HEK293 (cell line): Measurements from ENCODE around the gene DDT.

Source experiments
- CTCF ChIA-PET: fragments of 350-600 bp; formaldehyde crosslinking; extraction: SDS; loops from one replicate; lab custom pipeline; 2021; ENCODE audit warnings: antibody characterized with exemption; lab: Yijun Ruan, JAX
- POLR2A ChIA-PET: fragments of 300-600 bp; formaldehyde crosslinking; extraction: SDS; loops from one replicate; lab custom pipeline; 2020; ENCODE audit warnings: antibody characterized with exemption, inconsistent platforms; lab: Yijun Ruan, JAX
- H3K27ac ChIP-seq: fragments of 200-500 bp; sonication (Bioruptor generic); 2 replicates; pipeline ENCODE4 v1.5.1; 2014; ENCODE audit warnings: low read depth, low read length, control low read depth, inconsistent platforms; ENCODE audit errors: extremely low read depth
- H3K36me3 ChIP-seq, 2 experiments: fragments of 200-500 bp in 1 of 2; sonication (Bioruptor generic) in 1 of 2; 1 replicate in 1 of 2; 2 replicates in 1 of 2; pipeline ENCODE4 v1.5.1; 2014 to 2017; ENCODE audit warnings: inconsistent platforms in 2 of 2, low read length in 2 of 2; ENCODE audit not compliant: control insufficient read depth in 2 of 2, insufficient read depth in 1 of 2
- H3K4me1 ChIP-seq: fragments of 200-500 bp; sonication (Bioruptor generic); 2 replicates; pipeline ENCODE4 v1.5.1; 2014; ENCODE audit warnings: mild to moderate bottlenecking, low read length, inconsistent platforms; ENCODE audit not compliant: control insufficient read depth, insufficient read depth
- H3K4me3 ChIP-seq: 2 replicates; pipeline ENCODE4 v1.5.1; 2011; ENCODE audit warnings: low read depth, mild to moderate bottlenecking, control low read depth, low read length, moderate library complexity
- H3K9me3 ChIP-seq: fragments of 200-500 bp; sonication (Bioruptor generic); 2 replicates; pipeline ENCODE4 v1.5.1; 2014; ENCODE audit warnings: low read depth, low read length, inconsistent platforms; ENCODE audit not compliant: control insufficient read depth, insufficient read depth
- ELK4 ChIP-seq: IDR thresholded peaks from 2 replicates; pipeline ENCODE4 v1.6.1; 2011; ENCODE audit warnings: mild to moderate bottlenecking, low read depth, low read length, borderline replicate concordance
- IKZF3 ChIP-seq: fragments of 450-650 bp; IDR thresholded peaks from 2 replicates; pipeline ENCODE4 v1.5.0; 2018; ENCODE audit warnings: missing biosample characterization, mild to moderate bottlenecking, missing genetic modification characterization, moderate library complexity
- REST ChIP-seq: fragments of 450-650 bp; formaldehyde crosslinking; IDR thresholded peaks from 2 replicates; pipeline ENCODE4 v1.5.1; 2016; ENCODE audit warnings: missing biosample characterization, missing genetic modification characterization
- SP7 ChIP-seq: fragments of 450-650 bp; formaldehyde crosslinking; IDR thresholded peaks from 2 replicates; pipeline ENCODE4 v1.5.1; 2016; ENCODE audit warnings: missing biosample characterization, missing genetic modification characterization
- TCF7L2 ChIP-seq: IDR thresholded peaks from 2 replicates; pipeline ENCODE4 v1.6.1; 2011; ENCODE audit warnings: low read depth, mild to moderate bottlenecking, inconsistent platforms, low read length, moderate library complexity, borderline replicate concordance
- ZBTB26 ChIP-seq: fragments of 450-650 bp; formaldehyde crosslinking; optimal IDR thresholded peaks from 2 replicates; pipeline ENCODE3; 2016; ENCODE audit warnings: missing biosample characterization, mild to moderate bottlenecking, missing genetic modification characterization
- ZBTB8A ChIP-seq: fragments of 450-650 bp; formaldehyde crosslinking; IDR thresholded peaks from 2 replicates; pipeline ENCODE4 v1.5.1; 2016; ENCODE audit warnings: missing biosample characterization, missing genetic modification characterization
- ZEB2 ChIP-seq: fragments of 450-650 bp; formaldehyde crosslinking; IDR thresholded peaks from 2 replicates; pipeline ENCODE4 v1.5.1; 2016; ENCODE audit warnings: missing biosample characterization, missing genetic modification characterization
- ZFP37 ChIP-seq: fragments of 450-650 bp; formaldehyde crosslinking; IDR thresholded peaks from 2 replicates; pipeline ENCODE4 v1.5.1; 2016; ENCODE audit warnings: missing biosample characterization, missing genetic modification characterization
- ZFP69B ChIP-seq: fragments of 450-650 bp; formaldehyde crosslinking; IDR thresholded peaks from 2 replicates; pipeline ENCODE4 v1.5.1; 2016; ENCODE audit warnings: missing biosample characterization, missing genetic modification characterization
- ZNF132 ChIP-seq: fragments of 450-650 bp; formaldehyde crosslinking; IDR thresholded peaks from 2 replicates; pipeline ENCODE4 v1.5.1; 2017; ENCODE audit warnings: missing biosample characterization, missing genetic modification characterization, borderline replicate concordance
- ZNF148 ChIP-seq: fragments of 450-650 bp; formaldehyde crosslinking; IDR thresholded peaks from 2 replicates; pipeline ENCODE4 v1.5.0; 2017; ENCODE audit warnings: missing biosample characterization, missing genetic modification characterization, borderline replicate concordance
- ZNF202 ChIP-seq: fragments of 450-650 bp; formaldehyde crosslinking; IDR thresholded peaks from 2 replicates; pipeline ENCODE4 v1.5.1; 2016; ENCODE audit warnings: missing biosample characterization, missing genetic modification characterization, borderline replicate concordance
- ZNF26 ChIP-seq: fragments of 450-650 bp; formaldehyde crosslinking; IDR thresholded peaks from 2 replicates; pipeline ENCODE4 v1.5.1; 2016; ENCODE audit warnings: missing biosample characterization, missing genetic modification characterization
- ZNF280C ChIP-seq: fragments of 450-650 bp; formaldehyde crosslinking; IDR thresholded peaks from 2 replicates; pipeline ENCODE4 v1.5.1; 2016; ENCODE audit warnings: missing biosample characterization, missing genetic modification characterization
- ZNF335 ChIP-seq: fragments of 450-650 bp; formaldehyde crosslinking; conservative IDR thresholded peaks from 2 replicates; pipeline ENCODE4 v1.5.1; 2016; ENCODE audit warnings: missing biosample characterization, missing genetic modification characterization
- ZNF37A ChIP-seq: fragments of 450-650 bp; IDR thresholded peaks from 2 replicates; pipeline ENCODE4 v1.5.1; 2018; ENCODE audit warnings: missing biosample characterization, missing genetic modification characterization
- ZNF423 ChIP-seq: fragments of 450-650 bp; formaldehyde crosslinking; IDR thresholded peaks from 2 replicates; pipeline ENCODE4 v1.5.1; 2016; ENCODE audit warnings: missing biosample characterization, missing genetic modification characterization
- ZNF549 ChIP-seq: fragments of 450-650 bp; IDR thresholded peaks from 2 replicates; pipeline ENCODE4 v1.5.1; 2018; ENCODE audit warnings: missing biosample characterization, missing genetic modification characterization, mild to moderate bottlenecking, inconsistent platforms, moderate library complexity
- ZNF791 ChIP-seq: fragments of 450-650 bp; formaldehyde crosslinking; IDR thresholded peaks from 2 replicates; pipeline ENCODE4 v1.5.1; 2016; ENCODE audit warnings: missing biosample characterization, missing genetic modification characterization
- ZXDB ChIP-seq: fragments of 450-650 bp; formaldehyde crosslinking; IDR thresholded peaks from 2 replicates; pipeline ENCODE4 v1.5.1; 2016; ENCODE audit warnings: missing biosample characterization, missing genetic modification characterization

DDT gene

GRCh38 chr22:24011735-24012068 lies 37.5 kb upstream of the DDT start:
- Histone ChIP-seq H3K4me1 (no peaks in the 10 kb centered on the region), H3K9me3 (no peaks in the 10 kb centered on the region), H3K36me3 (peaks cover 0 to 2% of the 10 kb centered on the region in 2 experiments; a peak in 2 of 3 replicates), H3K27ac (peak overlapping the region; percentile 72), H3K4me3 (peak overlapping the region; percentile 85)
- POLR2A ChIA-PET, result interaction anchor here (1.0 to 1.4 kb wide), 2 partner anchors 34 to 543 kb away, joined by 3 to 5 read pairs; partner anchors contain the start of gene GUCD1
- no peak for TF ChIP-seq TCF7L2
- 0 out of 2 replicates have a peak, but pooled peaks have one; percentile 1 for TF ChIP-seq SP7 (tag by site-specific recombination)
- TF ChIP-seq ZXDB (tag by site-specific recombination), result peak; percentile 16; the same call in 1 of the 2 replicates
- TF ChIP-seq ZNF148 (tag by site-specific recombination), result no peak
- TF ChIP-seq ELK4, result no peak
- peak; percentile 50; the same call in 1 of the 2 replicates for TF ChIP-seq ZEB2 (tag by site-specific recombination)
- TF ChIP-seq ZBTB26 (tag by site-specific recombination), result no peak
- TF ChIP-seq REST (tag by site-specific recombination), result no peak
- TF ChIP-seq ZNF202 (tag by site-specific recombination), result no peak
- no peak for TF ChIP-seq ZFP37
- peak; percentile 24 for TF ChIP-seq ZNF335
- TF ChIP-seq ZNF280C (tag by site-specific recombination), result no peak
- no peak for TF ChIP-seq ZNF423 (tag by site-specific recombination)
- TF ChIP-seq IKZF3 (tag by site-specific recombination), result no peak
- CTCF ChIA-PET, result interaction anchor here (0.6 to 0.9 kb wide), 2 partner anchors 100 to 142 kb away, joined by 3 to 4 read pairs; no protein-coding TSS in a partner anchor

GRCh38 chr22:24010018-24010391 lies 35.8 kb upstream of the DDT start:
- H3K27ac ChIP-seq, result no peak overlapping the region
- H3K4me3 ChIP-seq, result no peak overlapping the region
- CTCF ChIA-PET, result interaction anchor here (0.7 to 2.1 kb wide), 3 partner anchors 146 to 399 kb away, joined by 3 to 16 read pairs (median 4); no protein-coding TSS in a partner anchor
- no peaks in the 10 kb centered on the region for H3K4me1 ChIP-seq
- no peaks in the 10 kb centered on the region; a peak in 1 of 3 replicates for H3K36me3 ChIP-seq
- POLR2A ChIA-PET, result interaction anchor here (1.2 kb wide), 2 partner anchors 94 to 116 kb away, joined by 3 to 6 read pairs; partner anchors contain the start of gene MIF
- no peaks in the 10 kb centered on the region for H3K9me3 ChIP-seq
- TF ChIP-seq ZNF791 (tag by site-specific recombination), result no peak
- no peak for TF ChIP-seq ZNF26 (tag by site-specific recombination)
- no peak for TF ChIP-seq ZNF37A (tag by site-specific recombination)
- TF ChIP-seq ZNF549 (tag by site-specific recombination), result no peak
- no peak for TF ChIP-seq ZFP69B (tag by site-specific recombination)
- no peak for TF ChIP-seq ZNF423 (tag by site-specific recombination)
- TF ChIP-seq ZBTB8A, result no peak
- no peak for TF ChIP-seq ZNF132 (tag by site-specific recombination)
